Ovary (tissue), 3 donors: ENCODE results near the gene PTPRO.

Experiments used
- POLR2A ChIP-seq: fragments of 450-650 bp; IDR thresholded peaks from one replicate; pipeline ENCODE4 v1.6.1; 2017; ENCODE audit warnings: antibody characterized with exemption, mild to moderate bottlenecking, moderate library complexity
- TF ChIP-seq, protein P1 (sequence below), 3 donors: fragments of 450-650 bp in 2 of 3; fragments of 200-600 bp in 1 of 3; IDR thresholded peaks; one replicate each; pipeline versions ENCODE4 v1.5.1 to v1.8.0; 2016 to 2022; ENCODE audit warnings: antibody characterized with exemption in 3 of 3, mild to moderate bottlenecking in 1 of 3
- donor health status: DM: no; HTN: no; CAD: no.

DNA sequence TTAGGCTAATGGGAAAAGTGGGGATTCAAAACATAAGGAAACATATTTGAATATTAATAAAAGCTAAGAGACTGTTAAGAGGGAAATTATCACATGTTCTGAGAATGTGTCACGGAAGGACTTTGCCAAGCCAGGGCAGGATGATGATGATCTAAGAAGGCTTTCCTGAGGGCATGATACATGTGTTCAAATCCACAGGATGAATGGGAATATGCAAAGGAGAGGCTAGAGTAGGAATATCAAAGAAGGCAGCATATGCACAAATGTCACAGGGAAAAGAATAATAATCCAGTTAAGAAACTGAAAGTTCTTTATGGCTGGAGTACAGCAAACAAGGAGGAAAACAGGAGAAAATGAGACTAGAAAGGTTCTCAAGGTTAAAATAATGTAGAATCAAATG lies 107.0 kb downstream of the PTPRO start:
- TF ChIP-seq, protein P1, sequence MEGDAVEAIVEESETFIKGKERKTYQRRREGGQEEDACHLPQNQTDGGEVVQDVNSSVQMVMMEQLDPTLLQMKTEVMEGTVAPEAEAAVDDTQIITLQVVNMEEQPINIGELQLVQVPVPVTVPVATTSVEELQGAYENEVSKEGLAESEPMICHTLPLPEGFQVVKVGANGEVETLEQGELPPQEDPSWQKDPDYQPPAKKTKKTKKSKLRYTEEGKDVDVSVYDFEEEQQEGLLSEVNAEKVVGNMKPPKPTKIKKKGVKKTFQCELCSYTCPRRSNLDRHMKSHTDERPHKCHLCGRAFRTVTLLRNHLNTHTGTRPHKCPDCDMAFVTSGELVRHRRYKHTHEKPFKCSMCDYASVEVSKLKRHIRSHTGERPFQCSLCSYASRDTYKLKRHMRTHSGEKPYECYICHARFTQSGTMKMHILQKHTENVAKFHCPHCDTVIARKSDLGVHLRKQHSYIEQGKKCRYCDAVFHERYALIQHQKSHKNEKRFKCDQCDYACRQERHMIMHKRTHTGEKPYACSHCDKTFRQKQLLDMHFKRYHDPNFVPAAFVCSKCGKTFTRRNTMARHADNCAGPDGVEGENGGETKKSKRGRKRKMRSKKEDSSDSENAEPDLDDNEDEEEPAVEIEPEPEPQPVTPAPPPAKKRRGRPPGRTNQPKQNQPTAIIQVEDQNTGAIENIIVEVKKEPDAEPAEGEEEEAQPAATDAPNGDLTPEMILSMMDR (IDR thresholded peaks at IDR 0.05): no peak
- no peak for TF ChIP-seq POLR2A
